ENCODE data around the gene VWDE. TPM values are rescaled to one million over a fixed set of nuclear protein-coding genes. Genes with fewer than 3 reads are reported as not detected.

Gene VWDE
- total RNA-seq, 1 donor from 2014 or later, result 0.77 TPM

DNA sequence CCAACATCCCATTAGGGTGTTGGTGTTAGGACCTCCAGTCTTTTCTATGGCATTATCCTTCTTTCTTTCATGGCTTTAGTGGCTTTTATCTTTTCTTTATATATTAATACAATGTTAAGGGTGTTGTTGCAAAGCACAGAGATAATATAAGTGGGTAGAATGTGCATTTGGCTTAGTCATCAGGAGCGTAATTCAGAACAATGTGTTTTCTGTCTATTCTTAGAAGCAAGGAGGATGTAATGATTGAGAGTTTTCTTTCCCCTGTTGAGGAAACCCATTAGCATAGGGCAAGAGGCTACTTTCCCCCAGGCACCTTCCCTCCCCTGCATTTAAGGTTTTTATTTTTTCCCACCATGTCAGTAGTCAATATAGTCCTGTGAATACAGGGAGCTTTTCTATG is 112.9 kb downstream of the VWDE start:
- Mint-ChIP-seq H3K36me3 (ENCODE audit: low read depth, unreplicated experiment) (no peaks in the 10 kb centered on the region), H3K27me3 (ENCODE audit: low read depth, unreplicated experiment) (no peaks in the 10 kb centered on the region), H3K4me1 (ENCODE audit: low read depth, unreplicated experiment) (no peaks in the 10 kb centered on the region), H3K4me3 (ENCODE audit: unreplicated experiment) (no peak overlapping the region), H3K9me3 (ENCODE audit: unreplicated experiment) (no peaks in the 10 kb centered on the region), H3K27ac (ENCODE audit: unreplicated experiment) (no peak overlapping the region)
- no peaks in the 10 kb centered on the region for H3K27me3 ChIP-seq (ENCODE audit: insufficient read depth, low read length)
- TF ChIP-seq, protein P1, sequence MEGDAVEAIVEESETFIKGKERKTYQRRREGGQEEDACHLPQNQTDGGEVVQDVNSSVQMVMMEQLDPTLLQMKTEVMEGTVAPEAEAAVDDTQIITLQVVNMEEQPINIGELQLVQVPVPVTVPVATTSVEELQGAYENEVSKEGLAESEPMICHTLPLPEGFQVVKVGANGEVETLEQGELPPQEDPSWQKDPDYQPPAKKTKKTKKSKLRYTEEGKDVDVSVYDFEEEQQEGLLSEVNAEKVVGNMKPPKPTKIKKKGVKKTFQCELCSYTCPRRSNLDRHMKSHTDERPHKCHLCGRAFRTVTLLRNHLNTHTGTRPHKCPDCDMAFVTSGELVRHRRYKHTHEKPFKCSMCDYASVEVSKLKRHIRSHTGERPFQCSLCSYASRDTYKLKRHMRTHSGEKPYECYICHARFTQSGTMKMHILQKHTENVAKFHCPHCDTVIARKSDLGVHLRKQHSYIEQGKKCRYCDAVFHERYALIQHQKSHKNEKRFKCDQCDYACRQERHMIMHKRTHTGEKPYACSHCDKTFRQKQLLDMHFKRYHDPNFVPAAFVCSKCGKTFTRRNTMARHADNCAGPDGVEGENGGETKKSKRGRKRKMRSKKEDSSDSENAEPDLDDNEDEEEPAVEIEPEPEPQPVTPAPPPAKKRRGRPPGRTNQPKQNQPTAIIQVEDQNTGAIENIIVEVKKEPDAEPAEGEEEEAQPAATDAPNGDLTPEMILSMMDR (IDR thresholded peaks at IDR 0.05; ENCODE audit: insufficient read depth, low read depth, low read length), result no peak
- TF ChIP-seq EZH2 (IDR thresholded peaks at IDR 0.05; ENCODE audit: insufficient read depth, low read length), result no peak
- no peaks in the 10 kb centered on the region for H3K36me3 ChIP-seq (ENCODE audit: insufficient read depth, low read length)
- FAIRE-seq (no peak), DNase-seq (ENCODE audit: low read depth) (no peak)
- H3K9ac ChIP-seq (ENCODE audit: low read length), result no peak overlapping the region
- H3K4me3 ChIP-seq (ENCODE audit: insufficient read depth, low read depth, low read length), result no peak overlapping the region
- no peaks in the 10 kb centered on the region for H3K4me1 ChIP-seq (ENCODE audit: insufficient read depth, low read length)
- H2AFZ ChIP-seq (ENCODE audit: low read depth, low read length), result no peak overlapping the region
- no peak overlapping the region for H3K27ac ChIP-seq (ENCODE audit: low read depth, low read length)
- H4K20me1 ChIP-seq (ENCODE audit: insufficient read depth, low read length), result no peaks in the 10 kb centered on the region
- no peaks in the 10 kb centered on the region for H3K79me2 ChIP-seq (ENCODE audit: insufficient read depth, low read length)
- H3K9me3 ChIP-seq (ENCODE audit: insufficient read depth, low read depth, low read length), result peaks cover 10% of the 10 kb centered on the region
- no peak overlapping the region for H3K4me2 ChIP-seq (ENCODE audit: low read length)

DNA sequence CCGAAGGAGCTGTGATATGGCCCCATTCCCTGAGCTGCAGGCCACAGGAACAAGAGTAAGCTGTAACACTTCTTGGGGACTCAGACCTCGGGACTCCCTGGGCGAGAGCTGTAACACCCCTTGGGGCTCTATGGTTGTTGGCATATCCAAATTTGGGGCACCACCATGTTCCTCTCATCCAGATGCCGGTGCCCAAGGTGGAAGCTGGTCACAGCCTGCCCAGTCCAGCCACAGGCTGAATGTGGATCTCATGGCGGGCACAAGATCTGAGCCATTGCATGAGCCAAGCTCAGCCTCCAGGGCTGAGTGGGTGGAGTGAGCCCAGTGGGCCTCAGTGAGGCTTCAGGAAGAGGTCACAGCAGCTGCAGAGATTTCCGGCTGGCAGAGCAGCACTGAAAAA is 113.7 kb downstream of the VWDE start:
- Histone ChIP-seq H2AFZ (ENCODE audit: low read depth, low read length) (no peak overlapping the region), H3K79me2 (ENCODE audit: insufficient read depth, low read length) (no peaks in the 10 kb centered on the region), H3K36me3 (ENCODE audit: insufficient read depth, low read length) (no peaks in the 10 kb centered on the region), H3K4me2 (ENCODE audit: low read length) (no peak overlapping the region), H3K27ac (ENCODE audit: low read depth, low read length) (no peak overlapping the region), H3K4me3 (ENCODE audit: insufficient read depth, low read depth, low read length) (no peak overlapping the region), H4K20me1 (ENCODE audit: insufficient read depth, low read length) (no peaks in the 10 kb centered on the region), H3K4me1 (ENCODE audit: insufficient read depth, low read length) (no peaks in the 10 kb centered on the region), H3K27me3 (ENCODE audit: insufficient read depth, low read length) (no peaks in the 10 kb centered on the region), H3K9ac (ENCODE audit: low read length) (no peak overlapping the region), H3K9me3 (ENCODE audit: insufficient read depth, low read depth, low read length) (peaks cover 10% of the 10 kb centered on the region)
- TF ChIP-seq EZH2 (IDR thresholded peaks at IDR 0.05; ENCODE audit: insufficient read depth, low read length), result no peak
- H3K36me3 Mint-ChIP-seq (ENCODE audit: low read depth, unreplicated experiment), result no peaks in the 10 kb centered on the region
- FAIRE-seq (no peak), DNase-seq (ENCODE audit: low read depth) (no peak)
- H3K9me3 Mint-ChIP-seq (ENCODE audit: unreplicated experiment), result no peaks in the 10 kb centered on the region
- H3K4me1 Mint-ChIP-seq (ENCODE audit: low read depth, unreplicated experiment), result no peaks in the 10 kb centered on the region
- H3K27ac Mint-ChIP-seq (ENCODE audit: unreplicated experiment), result no peak overlapping the region
- no peaks in the 10 kb centered on the region for H3K27me3 Mint-ChIP-seq (ENCODE audit: low read depth, unreplicated experiment)
- no peak overlapping the region for H3K4me3 Mint-ChIP-seq (ENCODE audit: unreplicated experiment)

DNA sequence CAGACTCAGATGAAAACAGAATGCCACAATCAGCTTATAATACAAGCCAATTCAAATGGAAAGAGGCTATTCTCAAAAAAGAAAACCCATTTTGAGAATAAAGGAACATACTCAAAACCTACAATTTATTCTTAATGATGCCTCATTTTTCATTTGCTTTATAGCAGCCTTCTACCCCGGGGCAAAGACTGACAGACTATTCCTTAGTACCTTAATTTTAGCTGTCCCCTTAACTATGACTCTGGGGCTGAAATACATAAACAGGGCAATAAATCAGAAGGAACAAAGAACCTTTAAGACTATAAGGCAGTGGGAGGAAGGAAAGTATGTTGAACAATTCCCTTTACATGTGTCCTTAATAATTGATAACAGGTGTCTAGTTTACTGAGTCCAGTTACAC is 115.8 kb downstream of the VWDE start:
- no peak overlapping the region for H3K27ac Mint-ChIP-seq (ENCODE audit: unreplicated experiment)
- no peaks in the 10 kb centered on the region for H3K9me3 Mint-ChIP-seq (ENCODE audit: unreplicated experiment)
- FAIRE-seq (no peak), DNase-seq (ENCODE audit: low read depth) (no peak)
- H4K20me1 ChIP-seq (ENCODE audit: insufficient read depth, low read length), result no peaks in the 10 kb centered on the region
- H3K4me1 ChIP-seq (ENCODE audit: insufficient read depth, low read length), result no peaks in the 10 kb centered on the region
- H3K4me3 Mint-ChIP-seq (ENCODE audit: unreplicated experiment), result no peak overlapping the region
- H3K36me3 Mint-ChIP-seq (ENCODE audit: low read depth, unreplicated experiment), result no peaks in the 10 kb centered on the region
- H3K27me3 Mint-ChIP-seq (ENCODE audit: low read depth, unreplicated experiment), result no peaks in the 10 kb centered on the region
- H3K27me3 ChIP-seq (ENCODE audit: insufficient read depth, low read length), result no peaks in the 10 kb centered on the region
- H3K9me3 ChIP-seq (ENCODE audit: insufficient read depth, low read depth, low read length), result peaks cover 10% of the 10 kb centered on the region
- no peaks in the 10 kb centered on the region for H3K79me2 ChIP-seq (ENCODE audit: insufficient read depth, low read length)
- H3K36me3 ChIP-seq (ENCODE audit: insufficient read depth, low read length), result no peaks in the 10 kb centered on the region
- TF ChIP-seq EZH2 (IDR thresholded peaks at IDR 0.05; ENCODE audit: insufficient read depth, low read length), result no peak
- TF ChIP-seq, protein P1 (IDR thresholded peaks at IDR 0.05; ENCODE audit: insufficient read depth, low read depth, low read length), result no peak
- no peak overlapping the region for H3K4me3 ChIP-seq (ENCODE audit: insufficient read depth, low read depth, low read length)
- no peak overlapping the region for H3K4me2 ChIP-seq (ENCODE audit: low read length)
- no peak overlapping the region for H3K27ac ChIP-seq (ENCODE audit: low read depth, low read length)
- no peak overlapping the region for H3K9ac ChIP-seq (ENCODE audit: low read length)
- H3K4me1 Mint-ChIP-seq (ENCODE audit: low read depth, unreplicated experiment), result no peaks in the 10 kb centered on the region
- H2AFZ ChIP-seq (ENCODE audit: low read depth, low read length), result no peak overlapping the region

All from astrocyte (in vitro differentiated cells and primary cell).